Measurements from ENCODE around the gene SEZ6L2.
A peak's percentile ranks its signal among the peaks of the same experiment; 100 is the strongest.

The SEZ6L2 gene

DNA sequence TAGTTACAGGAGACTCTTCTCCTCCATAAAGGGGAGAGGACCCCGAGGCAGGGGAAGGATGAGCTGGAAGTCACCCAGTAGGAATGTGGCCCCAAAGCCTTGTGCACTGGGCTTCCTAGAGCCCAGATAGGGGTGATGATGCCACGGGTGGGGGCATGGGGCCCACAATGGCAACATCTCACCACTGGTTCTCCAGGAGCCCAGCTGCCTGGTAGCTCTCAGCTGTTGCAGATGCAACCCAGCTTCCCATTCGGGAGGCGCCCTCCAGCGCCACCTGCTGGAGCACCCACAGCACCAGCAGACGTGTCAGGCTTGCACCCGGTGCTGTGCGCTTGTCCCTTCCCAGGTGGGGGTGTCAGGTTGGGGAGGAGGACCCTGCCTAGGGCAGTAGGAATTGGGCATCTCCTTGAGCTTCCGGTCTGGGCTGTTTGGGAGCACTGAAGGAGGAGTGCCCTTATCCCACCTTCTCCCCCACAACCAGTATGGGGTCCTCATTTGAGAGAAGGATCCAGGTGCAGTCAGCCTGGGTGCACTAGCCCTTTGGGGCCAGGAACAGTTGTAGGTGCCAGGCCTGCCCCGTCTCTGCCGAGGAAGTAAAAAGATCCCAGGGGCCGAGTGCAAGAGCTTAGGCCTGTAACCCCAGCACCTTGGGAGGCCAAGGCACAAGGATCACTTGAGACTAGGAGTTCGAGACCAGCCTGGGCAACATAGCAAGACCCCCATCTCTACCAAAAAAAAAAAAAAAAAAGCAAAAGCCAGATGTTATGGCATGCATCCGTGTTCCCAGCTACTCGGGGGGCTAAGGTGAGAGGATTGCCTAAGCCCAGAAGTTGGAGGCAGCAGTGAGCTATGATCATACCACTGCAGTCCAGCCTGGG is 50.7 kb downstream of the SEZ6L2 start (continued):
- TF ChIP-seq ZBTB7A (tag by site-specific recombination; IDR thresholded peaks at IDR 0.05; ENCODE audit: low read depth), result no peak
- TF ChIP-seq ZNF654 (tag by site-specific recombination; IDR thresholded peaks at IDR 0.05; ENCODE audit: low read depth), result peak; percentile 76
- TF ChIP-seq, protein P1, sequence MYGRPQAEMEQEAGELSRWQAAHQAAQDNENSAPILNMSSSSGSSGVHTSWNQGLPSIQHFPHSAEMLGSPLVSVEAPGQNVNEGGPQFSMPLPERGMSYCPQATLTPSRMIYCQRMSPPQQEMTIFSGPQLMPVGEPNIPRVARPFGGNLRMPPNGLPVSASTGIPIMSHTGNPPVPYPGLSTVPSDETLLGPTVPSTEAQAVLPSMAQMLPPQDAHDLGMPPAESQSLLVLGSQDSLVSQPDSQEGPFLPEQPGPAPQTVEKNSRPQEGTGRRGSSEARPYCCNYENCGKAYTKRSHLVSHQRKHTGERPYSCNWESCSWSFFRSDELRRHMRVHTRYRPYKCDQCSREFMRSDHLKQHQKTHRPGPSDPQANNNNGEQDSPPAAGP (tag by site-specific recombination; IDR thresholded peaks at IDR 0.05), result peak; percentile 55; the same call in 1 of the 2 replicates

DNA sequence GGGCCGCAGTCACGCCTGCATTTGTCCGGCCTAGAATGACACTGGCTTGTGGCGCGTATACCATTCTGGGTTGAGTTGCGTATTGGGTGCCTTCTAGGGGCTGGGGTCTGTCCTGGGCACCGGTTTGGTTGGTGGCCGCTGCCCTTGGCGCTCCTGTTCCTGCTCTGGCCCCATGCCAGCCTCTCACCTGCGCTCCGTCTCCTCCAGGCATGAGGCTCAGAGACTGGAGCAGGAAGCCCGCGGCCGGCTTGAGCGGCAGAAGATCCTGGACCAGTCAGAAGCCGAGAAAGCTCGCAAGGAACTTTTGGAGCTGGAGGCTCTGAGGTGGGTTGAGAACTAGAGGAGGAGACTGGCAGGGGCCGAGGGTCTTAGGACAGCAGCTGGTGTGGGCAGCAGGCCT is 53.7 kb downstream of the SEZ6L2 start:
- Histone ChIP-seq H3K4me3 (ENCODE audit: low read depth, low read length) (no peak overlapping the region), H3K4me1 (ENCODE audit: control insufficient read depth, insufficient read depth, low read length) (no peaks in the 10 kb centered on the region), H3K27ac (ENCODE audit: extremely low read depth, low read depth, low read length) (no peak overlapping the region), H3K36me3 (ENCODE audit: control insufficient read depth in 2 of 2, insufficient read depth in 1 of 2, low read length in 2 of 2) (peaks cover 0 to 9% of the 10 kb centered on the region in 2 experiments; a peak in 1 of 3 replicates), H3K9me3 (ENCODE audit: control insufficient read depth, insufficient read depth, low read depth, low read length) (no peaks in the 10 kb centered on the region)
- CTCF ChIA-PET, result interaction anchor here (0.9 to 1.4 kb wide), 2 partner anchors 23 to 29 kb away, joined by 3 read pairs; no protein-coding TSS in a partner anchor
- POLR2A ChIA-PET, result interaction anchor here (0.6 to 1.2 kb wide), 2 partner anchors 30 to 41 kb away, joined by 3 read pairs; partner anchors contain the start of gene PAGR1
- TF ChIP-seq ZNF155 (tag by site-specific recombination; IDR thresholded peaks at IDR 0.05), result no peak
- no peak for TF ChIP-seq ZBTB48 (tag by site-specific recombination; IDR thresholded peaks at IDR 0.05)
- no peak for TF ChIP-seq ZNF610 (tag by site-specific recombination; IDR thresholded peaks at IDR 0.05; ENCODE audit: borderline replicate concordance)
- TF ChIP-seq SETDB1 (IDR thresholded peaks at IDR 0.05; ENCODE audit: insufficient read length, low read length), result no peak
- TF ChIP-seq ZNF571 (tag by site-specific recombination; IDR thresholded peaks at IDR 0.05), result no peak
- TF ChIP-seq ZNF529 (tag by site-specific recombination; IDR thresholded peaks at IDR 0.05; ENCODE audit: insufficient replicate concordance), result no peak
- TF ChIP-seq ZNF366 (tag by site-specific recombination; conservative IDR thresholded peaks at IDR 0.05), result no peak
- no peak for TF ChIP-seq ZNF549 (tag by site-specific recombination; IDR thresholded peaks at IDR 0.05)
- TF ChIP-seq IKZF3 (tag by site-specific recombination; IDR thresholded peaks at IDR 0.05), result no peak
- TF ChIP-seq ZNF654 (tag by site-specific recombination; IDR thresholded peaks at IDR 0.05; ENCODE audit: low read depth), result no peak
- TF ChIP-seq, protein P2, sequence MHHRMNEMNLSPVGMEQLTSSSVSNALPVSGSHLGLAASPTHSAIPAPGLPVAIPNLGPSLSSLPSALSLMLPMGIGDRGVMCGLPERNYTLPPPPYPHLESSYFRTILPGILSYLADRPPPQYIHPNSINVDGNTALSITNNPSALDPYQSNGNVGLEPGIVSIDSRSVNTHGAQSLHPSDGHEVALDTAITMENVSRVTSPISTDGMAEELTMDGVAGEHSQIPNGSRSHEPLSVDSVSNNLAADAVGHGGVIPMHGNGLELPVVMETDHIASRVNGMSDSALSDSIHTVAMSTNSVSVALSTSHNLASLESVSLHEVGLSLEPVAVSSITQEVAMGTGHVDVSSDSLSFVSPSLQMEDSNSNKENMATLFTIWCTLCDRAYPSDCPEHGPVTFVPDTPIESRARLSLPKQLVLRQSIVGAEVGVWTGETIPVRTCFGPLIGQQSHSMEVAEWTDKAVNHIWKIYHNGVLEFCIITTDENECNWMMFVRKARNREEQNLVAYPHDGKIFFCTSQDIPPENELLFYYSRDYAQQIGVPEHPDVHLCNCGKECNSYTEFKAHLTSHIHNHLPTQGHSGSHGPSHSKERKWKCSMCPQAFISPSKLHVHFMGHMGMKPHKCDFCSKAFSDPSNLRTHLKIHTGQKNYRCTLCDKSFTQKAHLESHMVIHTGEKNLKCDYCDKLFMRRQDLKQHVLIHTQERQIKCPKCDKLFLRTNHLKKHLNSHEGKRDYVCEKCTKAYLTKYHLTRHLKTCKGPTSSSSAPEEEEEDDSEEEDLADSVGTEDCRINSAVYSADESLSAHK (tag by site-specific recombination; IDR thresholded peaks at IDR 0.05), result no peak
- TF ChIP-seq ZNF514 (tag by site-specific recombination; IDR thresholded peaks at IDR 0.05), result no peak
- no peak for TF ChIP-seq ZNF629 (tag by site-specific recombination; IDR thresholded peaks at IDR 0.05)
- TF ChIP-seq, protein P3, sequence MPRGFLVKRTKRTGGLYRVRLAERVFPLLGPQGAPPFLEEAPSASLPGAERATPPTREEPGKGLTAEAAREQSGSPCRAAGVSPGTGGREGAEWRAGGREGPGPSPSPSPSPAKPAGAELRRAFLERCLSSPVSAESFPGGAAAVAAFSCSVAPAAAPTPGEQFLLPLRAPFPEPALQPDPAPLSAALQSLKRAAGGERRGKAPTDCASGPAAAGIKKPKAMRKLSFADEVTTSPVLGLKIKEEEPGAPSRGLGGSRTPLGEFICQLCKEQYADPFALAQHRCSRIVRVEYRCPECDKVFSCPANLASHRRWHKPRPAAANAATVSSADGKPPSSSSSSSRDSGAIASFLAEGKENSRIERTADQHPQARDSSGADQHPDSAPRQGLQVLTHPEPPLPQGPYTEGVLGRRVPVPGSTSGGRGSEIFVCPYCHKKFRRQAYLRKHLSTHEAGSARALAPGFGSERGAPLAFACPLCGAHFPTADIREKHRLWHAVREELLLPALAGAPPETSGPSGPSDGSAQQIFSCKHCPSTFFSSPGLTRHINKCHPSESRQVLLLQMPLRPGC (tag by site-specific recombination; IDR thresholded peaks at IDR 0.05), result no peak
- TF ChIP-seq ZFP3 (tag by site-specific recombination; IDR thresholded peaks at IDR 0.05; ENCODE audit: low read depth), result no peak
- TF ChIP-seq GLIS2 (tag by site-specific recombination; IDR thresholded peaks at IDR 0.05), result no peak
